HCEC 1CT (cell line): ENCODE results near the gene APOL3.
A peak's percentile ranks its signal among the peaks of the same experiment; 100 is the strongest.
"Not testable (repeated sequence)": the region's sequence is repeated elsewhere in the genome, so short reads cannot be mapped to it uniquely, and the experiment has no call there.

Source experiments
- DNase-seq: peaks from one replicate; pipeline ENCODE4 v3.0.0-alpha.2; 2017

Gene APOL3

DNA sequence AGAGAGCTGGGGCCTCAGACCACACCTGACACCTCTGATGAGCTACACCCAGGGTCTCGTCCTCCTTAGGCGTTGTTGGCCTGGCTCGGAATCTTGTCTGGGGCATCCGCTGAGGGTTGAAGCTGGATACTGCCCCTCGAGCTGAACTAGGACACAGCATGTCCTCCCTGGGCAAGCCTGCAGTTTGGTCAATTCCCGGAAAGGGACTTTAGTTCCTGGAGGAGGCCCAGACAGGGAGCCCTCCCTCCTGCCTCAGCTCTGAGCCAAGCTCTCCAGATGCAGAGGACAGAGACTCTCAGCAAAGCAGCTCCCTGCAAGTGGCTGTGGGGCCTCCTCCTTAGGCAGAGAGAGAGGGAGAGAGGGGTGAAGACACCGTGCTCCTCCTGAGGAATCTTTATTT is 4.9 kb downstream of the APOL3 start:
- DNase-seq: no peak

DNA sequence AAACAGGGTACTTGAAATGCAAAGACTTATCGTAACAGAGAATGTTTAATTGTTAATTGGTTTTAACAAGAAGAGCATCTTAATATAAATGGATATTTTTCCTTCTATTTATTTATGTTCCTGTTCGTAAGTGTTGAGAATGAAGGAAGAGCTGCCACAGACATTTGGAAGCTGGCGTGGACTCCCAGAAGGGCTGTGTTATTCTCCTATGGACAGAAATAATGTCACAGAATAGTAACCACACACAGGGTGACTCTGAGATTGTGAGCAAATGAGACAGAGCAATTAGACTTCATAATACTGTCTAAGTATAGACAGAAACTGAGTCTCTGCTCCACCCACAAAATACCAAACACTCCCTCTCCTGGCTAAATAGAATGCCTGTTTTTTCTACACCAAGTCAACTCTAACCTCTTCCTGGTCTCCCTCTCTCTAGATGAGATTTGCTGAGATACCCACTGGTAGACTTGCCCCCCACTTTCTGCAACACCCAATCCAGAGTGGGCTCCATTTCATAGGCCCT is 6.1 kb downstream of the APOL3 start:
- DNase-seq: no peak

DNA sequence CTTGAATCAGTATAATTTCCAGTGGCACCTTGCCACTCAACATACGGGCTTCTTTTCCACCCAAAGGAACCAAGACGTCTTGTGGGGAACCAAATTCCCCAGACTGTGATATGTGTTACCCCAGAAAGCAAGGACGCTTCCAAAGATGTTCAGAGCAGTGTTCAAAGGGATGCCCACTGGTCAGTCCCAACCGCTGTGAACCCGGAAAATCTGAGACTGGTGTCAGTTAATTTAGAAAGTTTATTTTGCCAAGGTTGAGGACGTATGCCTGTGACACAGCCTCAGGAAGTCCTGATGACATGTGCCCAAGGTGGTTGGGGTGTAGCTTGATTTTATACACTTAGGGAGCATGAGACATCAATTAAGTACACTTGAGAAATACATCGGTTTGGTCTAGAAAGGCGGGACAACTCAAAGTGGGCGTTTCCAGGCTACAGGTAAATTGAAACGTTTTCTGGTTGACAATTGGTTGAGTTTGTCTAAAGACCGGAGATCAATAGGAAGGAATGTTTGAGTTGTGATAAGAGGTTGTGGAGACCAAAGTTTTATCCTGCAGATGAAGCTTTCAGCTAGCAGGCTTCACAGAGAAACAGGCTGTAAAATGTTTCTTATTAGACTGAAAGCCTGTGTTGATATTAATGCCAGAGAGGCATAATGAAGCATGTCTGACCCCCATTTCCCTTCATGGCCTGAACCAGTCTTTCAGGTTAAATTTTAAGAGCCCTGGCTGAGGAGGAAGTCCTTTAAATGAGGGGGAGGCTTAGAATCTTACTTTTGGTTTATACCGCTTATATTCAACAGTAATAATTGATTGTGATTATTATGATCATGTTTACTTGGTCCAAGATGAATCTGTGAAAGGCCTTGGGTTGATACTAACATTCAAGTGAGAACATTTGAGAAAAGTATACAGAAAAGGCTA is 6.8 kb downstream of the APOL3 start:
- DNase-seq: no peak

DNA sequence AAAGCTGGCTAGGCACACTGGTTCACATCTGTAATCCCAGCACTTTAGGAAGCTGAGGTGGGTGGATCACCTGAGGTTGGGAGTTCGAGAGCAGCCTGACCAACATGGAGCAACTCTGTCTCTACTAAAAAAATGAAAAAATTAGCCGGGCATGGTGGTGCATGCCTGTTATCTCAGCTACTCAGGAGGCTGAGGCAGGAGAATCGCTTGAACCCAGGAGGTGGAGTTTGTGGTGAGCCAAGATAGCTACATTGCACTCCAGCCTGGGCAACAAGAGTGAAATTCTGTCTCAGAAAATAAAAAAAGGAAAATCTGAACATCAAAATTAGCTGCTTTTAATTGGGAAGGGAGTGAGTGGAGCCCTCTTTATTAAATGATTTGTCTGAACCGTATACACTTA is 7.7 kb downstream of the APOL3 start:
- not testable (repeated sequence) for DNase-seq

DNA sequence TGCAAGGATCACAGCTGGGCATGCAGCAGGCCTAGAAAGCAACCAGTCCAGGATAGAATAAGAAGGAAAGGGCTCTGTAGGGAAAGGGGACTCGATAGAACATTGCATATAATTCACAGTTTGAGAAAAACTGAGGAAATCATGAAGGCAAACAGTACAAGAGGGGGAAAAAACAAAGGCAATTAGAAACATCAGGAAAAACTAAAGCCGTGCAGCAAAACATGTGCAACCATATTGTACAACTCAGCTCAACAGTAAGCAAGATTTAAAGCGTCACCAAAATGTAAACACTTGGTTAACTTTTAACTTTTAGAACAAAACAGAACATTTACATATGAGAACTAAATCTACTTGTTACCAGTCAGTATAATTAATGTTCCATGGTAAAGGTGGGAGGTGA is 8.5 kb downstream of the APOL3 start:
- no peak for DNase-seq

DNA sequence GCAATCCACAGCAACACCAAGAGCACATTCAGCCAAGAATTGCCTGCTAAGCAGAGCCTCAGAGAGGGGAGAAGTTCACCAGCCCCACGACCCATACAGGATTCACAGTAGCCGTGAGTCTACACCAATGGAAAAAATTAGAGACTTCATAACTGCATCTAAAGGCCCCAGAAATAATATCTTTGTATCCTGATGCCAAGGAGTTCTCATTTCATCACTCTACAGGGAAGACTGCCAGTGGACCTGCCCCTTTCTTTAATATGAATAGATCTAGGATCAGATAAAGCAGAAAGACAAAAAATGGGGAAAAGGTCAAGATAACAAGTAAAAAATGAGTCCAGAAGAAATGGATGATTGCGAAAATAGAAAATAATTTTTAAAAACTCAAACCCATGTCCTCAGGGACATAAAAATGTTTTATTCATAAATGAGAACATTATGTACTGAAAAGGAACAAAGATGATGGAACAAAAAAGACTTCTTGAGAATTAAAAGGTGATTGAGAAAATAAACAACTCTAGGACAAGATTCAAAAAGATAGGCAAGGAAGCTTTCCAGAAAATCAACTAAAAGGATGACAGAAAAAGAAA is 9.5 kb downstream of the APOL3 start:
- no peak for DNase-seq

DNA sequence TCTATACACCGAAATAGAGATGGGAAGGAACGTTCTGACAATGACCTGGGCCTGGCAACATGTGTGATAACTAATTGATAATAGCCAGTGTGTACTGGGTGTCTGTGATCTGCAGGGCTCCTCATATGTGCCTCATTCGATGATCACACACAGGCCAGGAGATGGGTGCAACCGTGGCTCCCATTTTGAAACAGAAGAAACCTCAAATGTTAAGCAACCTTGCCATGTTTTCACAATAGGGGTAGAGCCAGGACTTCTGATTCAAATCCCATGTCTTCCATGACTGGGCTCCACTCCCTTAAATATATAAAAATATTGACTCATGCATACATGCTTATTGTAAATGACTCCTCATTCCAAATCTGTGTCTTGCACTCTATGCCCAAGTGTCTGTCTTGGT is 11.1 kb downstream of the APOL3 start:
- DNase-seq: peak; percentile 23

DNA sequence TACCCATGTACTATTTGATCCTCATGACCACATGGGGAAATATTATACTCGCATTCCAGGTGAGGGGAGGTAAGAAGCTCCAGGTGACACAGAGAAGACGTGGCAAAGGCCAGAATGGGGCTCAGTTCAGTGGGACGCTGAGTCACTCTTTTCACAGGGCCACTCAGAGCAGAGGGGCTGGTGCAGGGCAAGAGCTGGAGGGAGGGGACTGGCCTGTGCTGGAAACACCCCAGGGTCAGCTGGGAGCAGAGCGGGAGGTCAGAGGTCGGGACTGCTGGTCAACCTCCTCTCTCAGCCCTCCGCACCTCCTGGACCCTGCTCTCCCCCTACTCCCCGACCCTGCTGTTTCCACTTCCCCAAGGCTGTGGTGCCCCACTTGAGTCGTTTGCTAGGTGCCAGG is 12.1 kb downstream of the APOL3 start:
- no peak for DNase-seq

DNA sequence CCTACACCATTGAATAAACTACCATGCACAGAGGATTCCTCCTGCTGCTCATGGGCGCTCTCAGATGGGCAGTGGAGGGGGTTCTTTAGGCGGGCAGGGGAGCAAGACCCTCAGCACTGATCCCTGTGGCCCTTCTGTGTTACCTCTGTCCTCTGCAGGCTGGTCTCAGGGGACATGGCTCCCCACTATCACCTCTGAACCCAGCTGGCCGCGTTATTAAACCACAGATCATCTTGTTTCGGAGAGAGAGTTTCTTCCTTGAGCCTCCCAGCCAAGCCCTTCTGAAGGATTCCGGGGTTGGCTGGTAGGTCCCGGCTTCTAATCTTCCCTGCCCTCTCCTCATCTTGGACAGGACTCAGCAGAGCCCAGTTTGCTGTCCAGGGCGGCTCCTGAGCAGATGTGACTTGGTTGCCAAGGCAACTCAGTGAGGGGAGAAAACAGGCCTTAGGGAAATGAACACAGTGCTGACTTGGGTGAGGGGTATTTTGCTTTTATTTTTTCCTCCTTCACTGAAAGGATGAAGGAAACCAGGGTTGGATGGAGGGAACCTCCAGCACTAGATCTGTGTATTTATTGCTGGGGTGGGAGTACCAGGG is 13.3 kb downstream of the APOL3 start:
- DNase-seq: no peak

DNA sequence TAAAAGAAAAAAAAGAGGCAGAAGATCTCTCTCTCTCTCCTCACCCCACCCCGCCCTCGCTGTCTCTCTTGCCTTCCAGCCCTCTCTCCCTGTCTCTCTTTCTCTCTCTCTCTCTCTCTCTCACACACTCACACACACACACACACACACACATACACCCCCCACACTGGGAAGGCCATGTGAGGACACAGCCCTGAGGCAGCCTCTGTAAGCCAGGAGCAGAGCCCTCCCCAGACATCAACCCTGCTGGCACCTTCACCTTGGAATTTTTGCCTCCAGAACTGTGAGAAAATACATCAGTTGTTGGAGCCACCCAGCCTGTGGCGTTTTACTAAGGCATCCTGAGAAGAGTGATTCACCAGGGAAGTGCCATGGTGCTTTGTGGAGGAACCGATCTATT is 14.7 kb downstream of the APOL3 start:
- DNase-seq: no peak

DNA sequence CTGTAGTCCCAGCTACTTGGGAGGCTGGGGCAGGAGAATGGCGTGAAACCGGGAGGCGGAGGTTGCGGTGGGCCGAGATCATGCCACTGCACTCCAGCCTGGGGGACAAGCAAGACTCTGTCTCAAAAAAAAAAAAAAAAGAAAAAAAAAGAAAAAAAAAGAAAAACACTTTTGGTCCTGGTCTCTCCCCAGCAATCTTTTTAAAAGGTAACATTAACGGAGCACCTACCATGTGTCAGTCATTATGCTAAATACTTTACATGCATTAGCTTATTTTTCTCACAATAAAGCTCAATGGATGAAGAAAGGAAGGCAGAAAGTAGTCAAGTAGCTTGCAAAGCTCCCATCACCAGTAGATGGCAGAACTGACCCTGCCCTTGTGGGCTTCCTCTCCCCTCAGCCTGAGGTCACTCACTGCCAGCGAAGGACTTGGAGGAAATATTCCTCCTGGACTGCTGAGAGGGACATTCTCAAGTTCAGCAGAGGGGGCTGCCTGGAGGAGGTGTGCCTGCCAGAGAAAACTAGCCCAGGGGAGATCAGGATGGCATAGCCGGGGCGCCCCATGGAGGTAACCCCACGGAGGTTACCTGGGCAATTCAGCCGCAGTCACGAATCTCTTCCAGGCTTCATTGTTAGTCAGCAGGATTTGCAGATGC is 15.5 kb downstream of the APOL3 start:
- DNase-seq: peak; percentile 51

DNA sequence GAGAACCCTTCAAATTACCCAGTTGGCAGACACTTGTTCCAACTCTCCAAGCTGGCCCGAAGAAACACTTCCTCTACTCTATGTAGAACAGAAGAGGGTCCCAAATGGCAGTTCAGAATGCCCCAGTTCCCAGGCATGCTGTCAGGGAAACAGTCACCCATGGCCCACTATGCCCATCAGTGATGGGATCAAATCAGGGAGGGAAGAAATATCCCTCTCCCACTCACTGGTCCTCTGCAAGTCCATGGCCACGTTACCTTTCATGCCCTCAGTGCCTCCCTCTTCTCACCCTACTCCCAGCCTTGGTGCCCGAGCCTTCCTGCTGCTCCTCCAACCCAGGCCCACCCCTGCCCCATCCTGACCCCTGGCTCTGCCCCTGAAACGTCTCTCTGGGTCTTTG is 16.6 kb downstream of the APOL3 start:
- DNase-seq: no peak

DNA sequence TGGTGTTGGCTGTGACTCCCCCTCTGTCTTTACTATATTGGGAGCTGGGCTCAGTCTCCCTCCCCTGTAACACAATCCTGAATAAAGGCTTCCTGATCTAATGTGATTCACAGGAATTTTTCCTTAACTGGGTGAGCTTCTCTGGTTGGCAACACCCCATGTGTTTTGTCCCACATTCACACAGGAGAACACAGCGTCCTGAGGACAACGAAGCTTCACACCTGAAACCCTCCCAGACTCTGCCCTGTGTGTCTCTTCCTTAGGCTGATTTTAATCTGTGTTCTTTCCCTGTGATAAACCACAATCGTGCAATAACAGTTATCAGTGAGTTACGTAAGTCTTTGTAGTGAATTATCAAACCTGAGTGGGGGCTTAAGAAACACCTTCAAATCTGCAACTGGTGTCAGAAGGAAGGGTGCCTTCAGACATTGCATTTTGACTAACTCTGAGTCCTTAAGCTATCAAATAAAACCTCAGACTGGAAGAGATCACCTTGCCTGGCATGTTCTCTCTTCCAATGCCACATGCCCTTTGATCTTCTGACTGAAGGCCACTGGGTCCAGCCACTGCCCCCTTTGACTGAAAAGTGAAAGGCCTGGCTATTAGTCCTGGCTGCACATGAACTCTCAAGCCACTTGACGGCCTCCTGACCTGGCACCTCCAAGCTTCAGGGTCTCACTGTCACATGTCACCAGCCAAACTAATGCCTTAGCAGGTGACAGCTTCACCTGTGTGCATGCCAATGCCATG is 17.3 kb downstream of the APOL3 start:
- DNase-seq: no peak

DNA sequence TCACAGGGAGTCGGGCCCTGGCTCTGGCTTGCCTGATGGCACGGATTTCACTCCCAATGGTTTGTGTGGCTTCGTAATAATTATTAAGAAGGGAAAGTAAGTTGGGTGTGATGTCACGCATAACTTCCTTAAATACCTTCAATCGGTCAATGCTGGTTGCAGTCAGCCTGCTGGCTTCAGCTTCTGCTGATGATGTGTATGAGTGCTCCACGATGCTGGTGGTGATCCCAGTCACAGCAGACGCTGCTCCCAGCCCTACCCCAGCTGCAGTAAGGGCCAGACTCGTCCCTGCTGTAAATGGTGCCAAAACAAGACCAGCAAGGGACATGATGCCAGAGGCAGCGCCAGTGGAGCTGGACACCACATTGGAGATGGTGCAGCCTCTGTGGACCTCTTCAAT is 19.1 kb downstream of the APOL3 start:
- DNase-seq: no peak

DNA sequence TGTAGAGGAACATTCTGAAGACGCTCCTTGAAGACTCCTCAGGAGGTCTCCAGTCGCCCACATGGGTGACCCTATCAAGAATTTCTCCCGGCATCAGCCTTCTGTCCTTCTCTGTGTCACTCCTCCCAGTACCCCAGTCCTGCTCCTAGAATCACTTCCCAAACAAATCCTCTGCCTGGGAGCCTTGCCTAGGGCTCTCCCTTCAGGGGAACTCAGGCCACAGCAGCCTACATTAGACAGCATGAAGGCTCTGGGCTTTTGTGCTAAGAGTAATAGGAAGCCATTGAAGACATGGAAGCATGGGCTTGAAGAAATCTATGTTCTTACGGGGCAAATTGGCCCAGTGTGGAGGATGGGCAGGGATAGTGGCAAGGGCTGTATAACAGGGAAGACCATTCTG is 21.8 kb downstream of the APOL3 start:
- not testable (repeated sequence) for DNase-seq

DNA sequence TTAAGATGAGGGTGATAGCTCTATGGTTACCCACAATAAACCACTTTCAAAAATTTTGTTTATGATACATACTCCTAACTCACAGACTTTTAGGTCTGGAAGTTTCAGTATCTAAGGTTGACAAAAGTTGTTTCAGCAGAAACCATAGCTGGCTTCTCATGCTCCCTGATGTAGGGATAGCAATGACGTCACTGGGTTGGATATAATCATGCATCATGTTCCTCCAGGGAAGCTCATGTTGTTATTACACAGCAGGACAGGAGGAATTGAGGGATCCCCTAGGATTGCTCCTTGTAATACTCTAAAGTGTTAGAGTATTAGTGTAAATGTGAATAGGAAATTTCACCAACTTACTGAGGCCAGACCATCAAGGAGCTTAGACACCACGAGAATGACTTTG is 23.6 kb downstream of the APOL3 start:
- peak; percentile 49 for DNase-seq

DNA sequence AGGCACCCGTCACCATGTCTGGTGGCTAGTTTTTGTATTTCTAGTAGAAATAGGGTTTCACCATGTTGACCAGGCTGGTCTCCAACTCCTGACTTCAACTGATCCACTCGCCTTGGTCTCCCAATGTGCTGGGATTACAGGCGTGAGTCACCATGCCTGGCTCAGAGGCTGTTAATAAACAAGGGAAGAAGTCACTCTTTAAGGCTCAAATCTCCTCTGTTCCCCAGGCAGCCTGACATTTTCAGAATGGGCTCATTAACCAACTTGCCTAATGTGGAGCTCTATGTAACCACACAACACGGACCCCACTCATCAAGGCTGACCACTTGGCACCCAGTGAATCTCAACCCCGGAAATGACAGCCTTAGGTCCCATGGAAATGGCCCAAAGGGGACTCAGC is 24.1 kb downstream of the APOL3 start:
- peak; percentile 72 for DNase-seq

DNA sequence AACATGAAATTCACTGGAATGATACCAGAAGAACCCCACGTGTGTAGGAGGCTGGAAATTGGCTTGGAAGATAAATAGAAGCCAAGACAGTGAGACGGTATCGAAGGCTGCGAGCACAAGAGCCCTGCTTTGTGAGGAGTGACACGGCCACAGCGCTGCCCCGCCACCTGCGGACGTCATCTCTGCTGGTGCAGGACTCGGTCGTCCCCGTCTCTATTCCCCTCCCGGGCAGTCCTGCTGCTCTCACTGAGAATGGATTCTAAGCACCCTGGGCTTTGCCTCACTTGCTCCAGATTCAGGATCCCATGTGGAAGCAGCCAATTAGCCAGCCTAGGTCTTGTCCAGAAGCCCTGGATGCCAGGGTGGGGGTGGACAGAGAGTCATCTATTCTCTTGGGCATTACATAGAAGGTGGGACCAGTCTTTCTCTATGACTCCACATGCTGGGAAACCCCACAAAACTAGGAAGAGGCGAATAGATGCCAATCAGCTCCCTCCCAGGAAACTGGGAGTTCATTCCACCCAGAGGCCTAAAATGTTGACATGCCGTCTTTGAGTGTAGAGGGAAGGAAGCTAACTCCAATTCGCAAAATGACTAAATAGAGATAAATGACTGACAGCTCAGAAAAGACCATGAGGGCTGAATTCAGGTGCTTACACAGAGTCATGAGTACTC is 25.1 kb downstream of the APOL3 start:
- DNase-seq: no peak

DNA sequence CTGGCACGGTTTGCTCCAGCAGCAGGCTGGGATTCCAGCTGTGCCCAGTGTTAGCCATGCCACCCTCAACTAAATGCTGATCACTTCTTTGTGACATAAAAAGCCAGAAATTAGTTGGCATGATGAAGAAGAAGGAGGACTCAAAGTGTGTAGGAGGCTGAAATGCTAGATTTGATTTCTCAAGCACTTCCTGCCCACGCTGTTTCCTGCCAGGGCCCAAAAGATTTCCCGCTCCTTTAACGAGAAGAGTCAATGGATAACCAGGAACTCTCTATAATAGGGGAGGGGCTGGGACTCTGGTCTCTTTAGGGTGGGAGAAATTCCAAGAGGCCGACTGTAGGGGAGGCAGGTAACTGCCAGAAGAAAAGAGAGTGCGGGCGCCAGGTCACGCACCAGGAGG is 26.4 kb downstream of the APOL3 start:
- no peak for DNase-seq

DNA sequence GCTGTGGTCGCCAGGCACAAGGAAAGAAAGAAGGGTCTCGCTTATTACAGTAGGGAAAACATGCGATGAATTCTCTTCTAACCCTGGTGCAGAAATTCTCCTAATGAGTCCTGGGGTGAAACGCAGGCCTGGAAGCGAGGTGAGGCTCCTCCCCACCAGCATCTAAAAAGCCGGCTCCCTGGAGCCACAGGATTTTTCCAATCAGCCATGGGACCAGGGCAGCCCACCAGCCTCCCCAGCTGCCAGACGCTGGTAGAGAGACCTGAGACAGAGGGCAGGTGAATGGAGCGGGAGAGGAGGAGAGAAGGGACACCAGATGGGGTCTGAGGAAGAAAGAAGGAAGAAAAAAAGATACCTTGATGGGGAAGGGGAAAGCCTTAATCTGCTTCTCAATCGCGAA is 28.6 kb downstream of the APOL3 start:
- DNase-seq: no peak

DNA sequence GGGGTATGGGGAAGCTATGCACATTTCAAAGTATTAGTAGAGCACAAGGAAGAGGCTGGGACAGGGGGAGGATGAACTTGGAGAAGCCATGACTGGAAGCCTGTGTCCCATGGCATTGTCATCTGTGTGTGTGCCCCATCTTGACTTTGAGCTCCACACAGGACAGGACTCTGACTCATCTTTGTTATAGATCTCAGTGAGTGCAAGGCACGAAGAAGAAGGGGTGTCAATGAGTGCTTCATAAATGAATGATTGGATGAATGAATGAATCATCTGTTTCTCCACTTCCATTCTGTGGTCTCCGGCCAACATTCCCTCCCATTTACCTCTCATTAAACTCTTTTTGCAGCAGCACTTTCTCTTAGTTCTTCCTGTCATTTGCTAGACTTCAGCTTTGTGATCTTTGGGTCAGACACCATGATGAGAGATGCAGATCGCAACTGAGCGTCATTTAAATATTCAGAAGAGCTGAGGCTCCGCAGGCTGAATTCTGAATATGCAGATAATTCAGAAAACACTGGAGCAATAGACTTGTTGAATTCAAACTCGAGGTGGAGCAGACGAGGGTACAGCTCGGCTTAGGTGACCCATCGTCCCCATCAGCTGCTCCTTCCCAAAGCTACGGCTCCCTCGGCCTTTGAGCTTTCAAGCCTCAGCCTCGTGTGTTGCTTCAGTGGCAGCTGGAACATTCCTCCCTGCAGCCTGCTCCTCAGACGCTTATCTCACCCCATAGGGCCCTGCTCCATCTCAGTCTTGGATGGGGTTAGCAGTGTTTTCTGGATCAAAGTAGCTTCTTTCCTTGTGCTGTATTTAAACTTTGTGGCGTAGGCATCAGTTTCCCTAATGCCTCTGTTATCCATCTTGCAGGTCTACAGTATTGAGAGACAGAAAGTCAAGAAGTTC is 30.8 kb downstream of the APOL3 start:
- DNase-seq: no peak
